Pulmonary artery endothelial cell (primary cell): ENCODE results near the gene ARL2. TPM values are rescaled to one million over a fixed set of nuclear protein-coding genes. Genes with fewer than 3 reads are reported as not detected.

Experiments used
- total RNA-seq: library from RNA; depleted of rRNA; stranded (reverse); fragments of >200 nt; gene quantifications from 2 replicates; pipeline ENCODE4 v1.2.3, GENCODE V29; 2014

Gene ARL2
- total RNA-seq, 1 donor from 2014 or later = 124 TPM

Other genes starting within 250 kb of the ARL2 start
- gene SF1, start 235.6 kb upstream of the ARL2 start, total RNA-seq = 74.6 and 107 TPM in 2 replicates
- gene MAP4K2, start 210.9 kb upstream of the ARL2 start, total RNA-seq = 34.3 and 34.8 TPM in 2 replicates
- gene MEN1, start 203.6 kb upstream of the ARL2 start, total RNA-seq = 17.0 and 26.2 TPM in 2 replicates
- gene CDC42BPG, start 169.5 kb upstream of the ARL2 start, total RNA-seq = 0.20 and 0.25 TPM in 2 replicates
- 110 and 122 TPM in 2 replicates for gene EHD1, start 135.5 kb upstream of the ARL2 start, total RNA-seq
- 8.8 and 9.6 TPM in 2 replicates for gene ATG2A, start 97.0 kb upstream of the ARL2 start, total RNA-seq
- gene PPP2R5B, start 89.5 kb upstream of the ARL2 start, total RNA-seq = 9.7 and 12.1 TPM in 2 replicates
- gene GPHA2, start 78.3 kb upstream of the ARL2 start, total RNA-seq = not detected in 2 replicates
- gene MAJIN, start 42.1 kb upstream of the ARL2 start, total RNA-seq = not detected in 2 replicates
- gene BATF2, start 17.2 kb upstream of the ARL2 start, total RNA-seq = 0.40 and 1.1 TPM in 2 replicates
- gene SNX15, start 13.3 kb downstream of the ARL2 start, total RNA-seq = 8.2 and 10.5 TPM in 2 replicates
- 9.4 and 11.4 TPM in 2 replicates for gene SAC3D1, start 27.1 kb downstream of the ARL2 start, total RNA-seq
- gene NAALADL1, start 44.4 kb downstream of the ARL2 start, total RNA-seq = 10.7 and 15.9 TPM in 2 replicates
- gene CDCA5, start 69.9 kb downstream of the ARL2 start, total RNA-seq = 9.0 and 16.0 TPM in 2 replicates
- gene ZFPL1, start 70.1 kb downstream of the ARL2 start, total RNA-seq = 32.9 and 34.6 TPM in 2 replicates
- 174 and 190 TPM in 2 replicates for gene VPS51, start 82.1 kb downstream of the ARL2 start, total RNA-seq
- 20.6 and 28.7 TPM in 2 replicates for gene TM7SF2, start 97.7 kb downstream of the ARL2 start, total RNA-seq
- 10.0 and 11.3 TPM in 2 replicates for gene ZNHIT2, start 103.5 kb downstream of the ARL2 start, total RNA-seq
- gene FAU, start 108.0 kb downstream of the ARL2 start, total RNA-seq = 222 and 473 TPM in 2 replicates
- gene MRPL49, start 108.2 kb downstream of the ARL2 start, total RNA-seq = 52.2 and 58.2 TPM in 2 replicates
- 7.1 and 11.4 TPM in 2 replicates for gene SYVN1, start 120.4 kb downstream of the ARL2 start, total RNA-seq
- not detected in 2 replicates for gene SPDYC, start 156.1 kb downstream of the ARL2 start, total RNA-seq
- 151 and 203 TPM in 2 replicates for gene CAPN1, start 167.8 kb downstream of the ARL2 start, total RNA-seq
- 9.2 and 15.3 TPM in 2 replicates for gene POLA2, start 247.8 kb downstream of the ARL2 start, total RNA-seq